Erythroblast (primary cell): Measurements from ENCODE around the gene GOLGA6L2.

Experiments used
- GATA1 ChIP-seq: IDR thresholded peaks from 2 replicates; pipeline ENCODE4 v1.6.1; 2011; ENCODE audit warnings: low read depth, mild to moderate bottlenecking, control low read depth, low read length, moderate library complexity
- POLR2A ChIP-seq: IDR thresholded peaks from 2 replicates; pipeline ENCODE4 v1.6.1; 2011; ENCODE audit warnings: mild to moderate bottlenecking, low read length

- no peak for TF ChIP-seq POLR2A
- TF ChIP-seq GATA1, result no peak
Measured at GRCh38 chr15:23416349-23417276, 30.4 kb downstream of the GOLGA6L2 start.
